NOMO-1 treated with dmso at 0.1 percent for 144 hours (cell line): ENCODE measurements around the gene CHMP1A.
"Not testable (repeated sequence)": the region's sequence is repeated elsewhere in the genome, so short reads cannot be mapped to it uniquely, and the experiment has no call there.

Experiments
- DNase-seq: peaks from one replicate; lab custom pipeline; 2025; ENCODE audit not compliant: unreplicated experiment; lab: John Stamatoyannopoulos, UW

Gene CHMP1A

DNA sequence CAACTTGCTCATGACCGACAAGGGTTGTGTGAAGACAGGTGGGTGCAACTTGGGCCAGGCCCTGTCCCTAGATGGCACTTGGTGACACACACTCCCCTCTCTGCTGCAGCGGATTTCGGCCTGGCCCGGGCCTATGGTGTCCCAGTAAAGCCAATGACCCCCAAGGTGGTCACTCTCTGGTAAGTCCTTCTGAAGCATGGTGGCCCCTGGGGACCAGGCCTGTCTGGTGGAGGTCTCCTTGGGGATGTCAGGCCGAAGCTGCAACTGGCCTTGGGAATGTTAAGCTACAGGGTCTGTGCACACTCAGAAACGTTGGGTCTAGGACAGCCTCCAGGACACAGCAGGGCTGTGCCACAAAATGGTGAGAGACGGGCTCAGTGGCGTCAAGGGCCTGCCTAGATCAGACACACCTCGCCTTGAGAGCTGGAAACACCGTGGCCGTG is 35.8 kb upstream of the CHMP1A start:
- no peak for DNase-seq

DNA sequence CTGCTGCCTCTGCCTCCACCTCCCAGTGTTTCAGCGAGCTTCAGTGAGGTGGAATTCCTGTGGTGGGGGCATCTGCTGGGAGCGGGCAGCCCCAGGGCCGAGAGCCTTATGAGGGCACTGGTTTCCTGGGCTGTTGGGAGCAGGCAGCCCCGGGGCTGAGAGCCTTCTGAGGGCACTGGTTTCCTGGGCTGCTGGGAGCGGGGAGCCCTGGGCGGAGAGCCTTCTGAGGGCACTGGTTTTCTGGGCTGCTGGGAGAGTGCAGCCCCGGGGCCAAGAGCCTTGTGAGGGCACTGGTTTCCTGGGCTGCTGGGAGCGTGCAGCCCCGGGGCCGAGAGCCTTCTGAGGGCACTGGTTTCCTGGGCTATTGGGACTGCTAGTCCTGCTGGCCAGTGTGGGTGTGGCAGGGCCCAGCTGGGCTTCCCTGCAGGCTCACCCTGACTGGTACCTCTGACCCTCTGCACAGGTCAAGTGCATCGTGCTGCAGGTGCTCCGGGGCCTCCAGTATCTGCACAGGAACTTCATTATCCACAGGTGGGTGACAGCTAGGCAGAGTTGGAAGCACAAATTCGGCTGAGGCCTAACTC is 34.6 kb upstream of the CHMP1A start:
- no peak for DNase-seq

DNA sequence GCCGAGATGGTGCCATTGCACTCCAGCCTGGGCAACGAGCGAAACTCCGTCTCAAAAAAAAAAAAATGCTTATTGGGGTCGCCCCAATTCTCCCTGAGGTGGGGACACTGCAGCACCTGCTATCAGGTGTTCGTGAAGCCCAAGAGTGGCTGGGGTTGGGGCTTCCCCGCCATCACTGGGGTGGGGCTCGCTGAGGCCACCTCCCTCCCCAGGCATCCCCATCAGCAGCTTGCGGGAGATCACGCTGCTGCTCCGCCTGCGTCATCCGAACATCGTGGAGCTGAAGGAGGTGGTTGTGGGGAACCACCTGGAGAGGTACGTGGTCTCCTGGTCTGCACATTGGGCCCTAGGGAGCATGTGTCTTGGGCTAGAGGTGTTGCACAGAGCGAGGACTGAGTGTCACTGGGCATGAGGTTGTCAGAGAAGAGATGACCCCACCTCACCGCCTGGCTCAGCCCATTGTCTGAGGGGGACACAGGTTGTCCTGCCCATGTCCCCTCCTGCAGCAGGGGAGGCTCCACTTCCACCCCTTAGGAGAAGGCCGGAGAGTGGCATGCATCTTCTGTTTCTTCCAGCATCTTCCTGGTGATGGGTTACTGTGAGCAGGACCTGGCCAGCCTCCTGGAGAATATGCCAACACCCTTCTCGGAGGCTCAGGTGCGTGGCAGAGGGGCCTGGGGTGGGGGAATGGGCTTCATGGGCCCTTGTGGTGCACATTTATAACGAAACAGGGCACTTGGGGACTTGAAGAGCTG is 33.9 kb upstream of the CHMP1A start:
- no peak for DNase-seq

DNA sequence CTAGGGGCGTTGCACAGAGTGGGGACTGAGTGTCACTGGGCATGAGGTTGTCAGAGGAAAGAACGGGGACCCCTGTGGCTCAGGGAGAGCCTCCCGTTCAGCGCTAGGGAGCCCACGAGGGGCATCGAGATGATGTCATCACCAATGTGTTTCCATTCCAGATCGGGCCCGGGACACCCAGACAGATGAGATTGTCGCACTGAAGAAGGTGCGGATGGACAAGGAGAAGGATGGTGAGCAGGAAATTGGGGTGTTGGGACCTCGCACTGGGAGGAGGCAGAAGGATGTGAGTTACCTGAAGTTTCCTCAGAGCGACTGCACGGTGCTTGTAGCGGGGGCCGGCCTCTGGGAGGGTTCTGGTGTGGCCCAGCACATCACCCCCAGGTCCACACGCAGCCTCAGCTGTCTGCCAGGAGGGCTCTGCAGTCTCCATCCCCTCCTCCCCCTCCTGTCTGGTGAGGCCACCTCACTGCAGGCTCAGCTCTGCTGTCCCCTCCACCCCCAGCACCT is 32.9 kb upstream of the CHMP1A start:
- no peak for DNase-seq

DNA sequence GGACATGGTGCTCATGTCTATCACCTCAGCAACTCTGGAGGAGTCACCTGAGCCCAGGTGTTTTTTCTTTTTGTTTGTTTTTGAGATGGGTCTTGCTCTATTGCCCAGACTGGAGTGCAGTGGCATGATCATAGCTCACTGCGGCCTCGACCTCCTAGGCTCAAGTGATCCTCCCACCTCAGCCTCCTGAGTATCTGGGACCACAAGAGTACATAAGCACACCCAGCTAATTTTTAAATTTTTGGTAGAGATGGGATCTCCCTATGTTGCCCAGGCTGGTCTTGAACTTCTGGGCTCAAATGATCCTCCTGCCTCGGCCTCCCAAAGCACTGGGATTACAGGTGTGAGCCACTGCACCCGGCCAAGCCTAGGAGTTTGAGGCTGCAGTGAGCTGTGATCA is 32.1 kb upstream of the CHMP1A start:
- not testable (repeated sequence) for DNase-seq

DNA sequence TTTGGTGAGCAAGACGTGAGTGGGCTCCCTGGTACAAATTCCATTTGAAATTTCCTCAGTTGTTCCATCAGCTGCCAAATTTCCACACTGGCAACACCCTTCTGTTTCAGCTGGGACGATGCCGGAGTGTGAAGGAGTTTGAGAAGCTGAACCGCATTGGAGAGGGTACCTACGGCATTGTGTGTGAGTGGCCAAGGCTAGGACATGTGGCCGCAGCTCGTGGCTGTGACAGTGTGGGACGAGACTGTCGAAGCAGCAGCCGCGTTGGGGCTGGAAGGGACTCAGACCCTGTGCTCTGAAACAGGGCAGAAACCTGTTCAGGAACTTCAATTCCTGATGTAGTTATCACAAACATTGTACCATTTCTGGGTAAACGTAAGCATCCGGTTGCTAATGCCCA is 31.6 kb upstream of the CHMP1A start:
- no peak for DNase-seq

DNA sequence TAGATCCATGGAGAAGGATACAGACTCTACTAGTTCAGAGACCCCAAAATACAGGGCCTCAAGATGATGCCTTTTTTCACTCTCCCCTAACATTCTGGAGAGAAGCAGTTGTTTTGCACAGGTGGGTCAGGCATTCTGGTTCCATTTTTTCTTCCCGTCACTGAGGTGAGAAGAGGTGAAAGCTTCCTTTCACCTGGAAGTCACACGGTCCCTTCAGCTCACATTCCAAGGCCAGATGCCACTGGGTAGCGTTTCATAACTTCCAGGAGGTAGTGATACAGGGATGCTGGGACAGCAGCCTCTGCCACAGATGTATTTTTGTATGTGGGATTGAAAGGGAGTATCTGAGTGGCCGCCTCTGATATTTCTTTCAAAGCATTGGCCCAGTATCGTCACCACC is 30.9 kb upstream of the CHMP1A start:
- no peak for DNase-seq

DNA sequence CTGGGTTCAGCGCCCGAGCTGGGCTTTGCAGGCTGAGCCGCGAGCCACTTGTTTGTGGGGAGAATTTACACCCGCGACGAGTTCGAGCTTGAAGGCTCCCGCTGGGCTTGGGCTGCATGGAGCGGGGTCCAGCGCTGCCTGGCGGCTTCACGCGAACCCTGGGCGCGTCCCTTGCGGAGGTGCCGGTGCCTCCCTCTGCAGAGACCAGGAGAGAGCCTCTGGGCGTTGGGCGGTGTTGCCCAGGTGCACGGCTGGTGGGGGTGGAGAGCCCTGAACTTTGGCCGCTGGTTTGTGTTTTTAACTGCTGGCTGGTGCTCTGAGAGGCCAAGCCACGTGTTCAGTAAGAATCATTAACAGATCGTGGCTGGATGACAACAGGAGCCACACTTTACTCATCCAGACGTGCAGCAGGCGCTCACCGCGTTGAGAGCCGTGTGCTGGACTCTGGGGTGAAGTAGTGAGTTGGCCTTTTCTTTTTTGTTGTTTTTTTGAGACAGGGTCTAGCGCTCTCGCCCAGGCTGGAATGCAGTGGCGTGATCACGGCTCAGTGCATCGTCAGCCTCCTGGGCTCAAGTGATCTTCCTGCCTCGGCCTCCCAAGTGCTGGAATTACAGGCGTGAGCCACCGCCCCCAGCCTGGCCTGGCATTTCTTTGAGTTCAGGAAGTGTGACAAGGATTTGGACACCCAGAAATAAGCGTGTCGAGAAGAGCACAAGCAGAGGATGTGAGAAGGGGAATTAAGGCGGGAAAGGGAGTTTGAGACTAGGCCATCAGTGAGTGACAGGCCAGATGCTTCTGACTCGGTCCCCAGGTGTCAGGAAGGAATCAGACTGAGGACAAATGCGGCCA is 29.8 kb upstream of the CHMP1A start:
- DNase-seq: no peak

DNA sequence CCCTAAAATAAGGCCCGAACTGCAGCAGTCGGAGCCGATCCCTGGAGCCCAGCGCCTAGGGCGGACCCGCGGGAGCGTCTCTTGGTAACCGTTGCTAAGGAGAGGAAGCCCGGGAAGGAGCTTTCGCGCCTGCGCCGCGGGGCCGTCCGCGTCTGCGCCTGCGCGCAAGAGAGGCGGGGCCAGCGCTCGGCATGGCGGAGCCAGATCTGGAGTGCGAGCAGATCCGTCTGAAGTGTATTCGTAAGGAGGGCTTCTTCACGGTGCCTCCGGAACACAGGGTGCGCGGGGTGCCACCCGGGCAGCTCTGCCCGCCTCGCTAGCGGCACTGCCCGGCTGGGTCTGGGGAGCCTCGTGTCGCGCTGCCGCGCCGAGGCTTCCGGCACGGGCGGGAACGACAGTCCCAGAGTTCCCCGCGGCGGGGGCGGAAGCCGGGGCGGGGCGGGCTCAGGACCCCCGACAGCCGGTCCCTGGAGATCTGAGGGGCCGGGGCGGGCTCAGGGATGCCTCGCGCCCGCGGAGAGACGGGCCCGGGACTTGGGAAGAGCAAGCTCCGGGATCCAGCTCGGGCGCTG is 29.1 kb upstream of the CHMP1A start, which contains the start of gene CDK10:
CDK10 (plus strand) TSS at position 170 of the 572 bp plus-strand sequence; CDS start at position 192, 22 bp downstream.
- peak; percentile 80 for DNase-seq

DNA sequence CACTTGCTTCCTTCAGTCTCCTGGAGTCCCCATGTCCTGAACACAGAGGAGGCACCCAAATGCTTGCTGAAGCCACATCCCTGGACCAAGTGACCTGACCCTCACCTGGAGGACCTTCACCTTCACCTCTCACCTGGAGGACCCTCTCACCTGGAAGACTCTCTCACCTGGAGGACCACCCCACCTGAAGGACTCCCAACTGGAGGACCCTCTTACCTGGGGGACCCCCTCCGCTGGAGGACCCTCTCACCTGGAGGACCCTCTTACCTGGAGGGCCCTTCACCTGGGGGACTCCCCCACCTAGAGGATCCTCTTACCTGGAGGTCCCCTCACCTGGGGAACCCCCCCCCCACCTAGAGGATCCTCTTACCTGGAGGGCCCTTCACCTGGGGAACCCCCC is 28.4 kb upstream of the CHMP1A start:
- no peak for DNase-seq

DNA sequence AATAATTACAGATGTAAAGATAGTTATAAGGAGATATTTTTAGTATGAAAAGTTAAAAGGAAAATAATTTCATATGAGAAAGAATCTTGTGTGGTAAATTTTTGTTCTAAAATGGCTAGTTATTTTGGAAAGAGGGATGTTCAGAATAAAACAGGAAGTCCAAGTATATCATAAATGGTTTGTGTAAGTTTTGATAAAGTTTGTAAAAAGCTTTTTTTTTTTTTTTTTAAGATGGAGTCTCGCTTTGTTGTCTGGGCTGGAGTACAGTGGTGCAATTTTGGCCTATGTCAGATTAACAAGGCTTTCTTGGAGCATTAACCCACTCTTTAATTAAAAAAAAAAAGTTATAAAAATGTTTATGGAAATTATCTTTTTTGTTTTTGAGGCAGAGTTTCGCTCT is 20.8 kb upstream of the CHMP1A start:
- DNase-seq: no peak

DNA sequence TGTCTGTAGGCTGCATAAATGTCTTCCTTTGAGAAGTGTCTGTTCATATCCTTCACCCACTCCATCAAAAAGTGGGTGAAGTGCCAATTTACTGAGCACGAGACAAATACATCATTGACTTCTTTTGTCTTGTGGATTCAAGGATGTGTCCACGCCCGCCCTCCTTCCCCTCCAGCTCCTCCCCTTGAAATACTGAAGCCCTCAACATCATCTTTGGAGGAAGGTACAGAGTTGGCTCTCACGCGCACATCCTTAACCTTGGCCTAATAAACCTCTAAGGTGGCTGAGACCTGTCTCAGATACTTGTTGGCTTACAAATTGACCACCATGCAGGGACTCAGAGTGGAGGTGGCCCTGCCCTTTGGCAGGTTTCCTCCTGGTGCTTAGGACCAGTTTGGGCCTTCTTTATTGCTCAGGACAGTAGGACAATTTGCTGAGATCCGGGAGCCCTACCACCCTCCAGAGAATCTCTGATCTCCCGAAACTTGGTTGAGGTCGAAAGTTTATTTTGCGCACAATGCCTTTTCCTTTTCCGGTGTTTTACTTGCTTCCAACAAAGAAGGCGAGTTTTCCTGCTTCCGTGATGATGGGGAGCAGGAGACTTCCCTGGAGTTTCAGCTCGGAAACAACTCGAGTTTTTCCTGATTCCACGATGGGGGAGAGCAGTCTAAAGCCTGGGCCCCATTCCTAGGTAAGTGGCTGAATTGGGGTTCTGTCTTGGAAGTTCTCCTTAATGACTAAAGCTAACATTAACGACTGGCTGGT is 14.9 kb upstream of the CHMP1A start:
- DNase-seq: no peak

DNA sequence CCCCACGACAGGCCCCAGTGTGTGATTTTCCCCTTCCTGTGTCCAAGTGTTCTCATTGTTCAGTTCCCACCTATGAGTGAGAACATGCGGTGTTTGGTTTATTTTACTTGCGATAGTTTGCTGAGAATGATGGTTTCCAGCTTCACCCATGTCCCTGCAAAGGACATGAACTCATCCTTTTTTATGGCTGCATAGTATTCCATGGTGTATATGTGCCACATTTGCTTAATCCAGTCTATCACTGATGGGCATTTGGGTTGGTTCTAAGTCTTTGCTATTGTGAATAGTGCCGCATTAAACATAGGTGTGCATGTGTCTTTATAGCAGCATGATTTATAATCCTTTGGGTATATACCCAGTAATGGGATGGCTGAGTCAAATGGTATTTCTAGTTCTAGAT is 14.1 kb upstream of the CHMP1A start:
- DNase-seq: not testable (repeated sequence)

DNA sequence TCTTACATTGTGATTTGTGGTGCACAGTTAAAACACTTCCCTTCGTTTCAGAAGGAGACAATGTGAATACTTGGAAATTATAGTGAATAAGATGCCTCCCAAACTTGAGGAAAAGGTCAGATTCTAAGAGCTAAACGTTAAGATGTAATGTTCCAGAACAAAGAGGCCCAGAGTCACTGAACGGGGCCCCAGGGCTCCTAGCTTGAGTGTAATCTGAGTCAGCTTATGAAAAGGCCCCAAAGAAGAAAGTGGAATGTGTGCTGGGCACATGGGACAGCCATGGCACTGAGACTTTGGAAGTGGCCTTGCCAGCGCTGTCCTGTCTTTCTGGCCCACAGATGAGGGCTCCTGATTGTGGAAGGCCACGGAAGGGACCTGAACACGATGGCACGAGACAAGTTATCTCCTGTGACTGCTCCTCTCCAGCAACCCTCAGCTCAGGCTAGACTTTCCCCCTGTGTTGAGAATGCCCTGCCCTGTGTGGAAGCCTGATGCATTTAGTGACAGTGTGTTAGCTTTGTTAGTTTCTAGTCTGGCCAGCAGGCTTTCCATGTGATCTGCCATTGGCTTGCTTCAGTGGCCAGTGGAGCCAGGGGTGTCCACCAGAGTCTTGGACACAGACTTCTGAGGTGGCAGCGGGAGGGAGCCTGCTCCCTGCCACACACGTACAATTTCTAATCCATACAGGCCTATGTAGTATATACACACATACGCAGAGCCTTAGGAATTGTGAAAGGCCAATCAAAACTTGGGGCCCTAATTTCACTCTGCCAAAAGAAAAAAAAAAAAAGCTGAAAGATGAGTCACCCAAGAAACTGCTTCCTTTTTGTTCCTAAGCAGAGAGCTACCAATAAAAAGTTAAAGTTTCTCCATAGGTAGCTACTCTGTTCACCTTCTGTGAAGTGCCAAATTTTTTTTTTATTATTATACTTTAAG is 13.3 kb upstream of the CHMP1A start:
- DNase-seq: peak; percentile 51

DNA sequence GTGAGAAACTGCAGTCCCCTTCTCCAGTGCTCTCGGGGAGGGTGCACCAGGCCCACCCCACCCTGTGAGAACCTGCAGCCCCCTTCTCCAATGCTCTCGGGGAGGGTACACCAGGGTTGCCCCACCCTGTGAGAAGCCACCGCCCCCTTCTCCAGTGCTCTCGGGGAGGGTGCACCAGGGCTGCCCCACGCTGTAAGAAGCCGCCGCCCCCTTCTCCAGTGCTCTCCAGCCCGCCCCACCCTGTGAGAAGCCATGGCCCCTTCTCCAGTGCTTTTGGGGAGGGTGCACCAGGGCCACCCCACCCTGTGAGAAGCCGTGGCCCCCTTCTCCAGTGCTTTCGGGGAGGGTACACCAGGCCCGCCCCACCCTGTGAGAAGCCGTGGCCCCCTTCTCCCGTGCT is 12.2 kb upstream of the CHMP1A start:
- no peak for DNase-seq

DNA sequence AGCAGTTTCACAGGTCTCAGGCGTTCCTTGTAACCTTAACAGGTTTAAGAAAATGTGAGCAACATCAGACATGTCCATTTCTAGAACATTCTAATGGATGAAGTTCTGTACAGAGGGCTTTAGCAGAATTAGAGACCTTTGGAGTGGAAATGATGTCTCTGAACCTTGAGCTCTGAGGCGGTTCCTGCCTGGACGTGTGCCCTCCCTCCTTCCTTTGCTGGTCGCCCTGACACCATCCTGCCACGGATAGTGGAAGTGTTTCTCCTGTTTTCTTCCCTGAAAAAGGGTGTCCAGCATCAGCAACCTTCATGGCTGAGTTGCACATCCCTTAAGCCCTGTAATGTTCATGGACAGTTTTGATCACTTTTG is 11.3 kb upstream of the CHMP1A start:
- DNase-seq: no peak

DNA sequence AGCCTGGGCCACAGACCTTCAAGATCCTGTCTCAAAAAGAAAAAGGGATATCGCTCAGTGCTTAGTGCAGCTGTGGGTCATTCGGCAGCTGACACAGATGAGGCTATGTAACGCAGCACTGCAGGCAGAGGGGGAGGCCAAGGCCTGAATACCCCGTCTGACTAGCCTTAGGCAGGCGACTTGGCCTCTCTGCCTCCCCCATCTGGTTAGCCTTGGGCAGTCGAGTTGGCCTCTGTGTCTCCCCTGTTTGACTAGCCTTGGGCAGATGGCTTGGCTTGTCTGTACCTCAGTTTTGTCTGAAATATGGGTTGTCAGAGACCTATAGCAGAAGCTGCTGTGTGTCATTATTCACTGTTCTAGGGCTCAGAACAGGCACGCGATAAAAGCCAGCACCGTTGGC is 10.1 kb upstream of the CHMP1A start:
- no peak for DNase-seq

DNA sequence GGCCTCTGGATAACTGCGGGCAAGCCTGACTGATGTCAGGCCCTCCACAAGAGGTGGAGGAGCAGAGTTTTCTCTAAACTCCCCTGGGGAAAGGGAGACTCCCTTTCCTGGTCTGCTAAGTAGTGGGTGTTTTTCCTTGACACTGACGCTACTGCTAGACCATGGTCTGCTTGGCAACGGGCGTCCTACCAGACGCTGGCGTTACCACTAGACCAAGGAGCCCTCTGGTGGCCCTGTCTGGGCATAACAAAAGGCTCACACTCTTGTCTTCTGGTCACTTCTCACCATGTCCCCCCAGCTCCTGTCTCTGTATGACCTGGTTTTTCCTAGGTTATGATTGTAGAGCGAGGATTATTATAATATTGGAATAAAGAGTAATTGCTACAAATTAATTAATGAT is 9.5 kb upstream of the CHMP1A start:
- DNase-seq: not testable (repeated sequence)

DNA sequence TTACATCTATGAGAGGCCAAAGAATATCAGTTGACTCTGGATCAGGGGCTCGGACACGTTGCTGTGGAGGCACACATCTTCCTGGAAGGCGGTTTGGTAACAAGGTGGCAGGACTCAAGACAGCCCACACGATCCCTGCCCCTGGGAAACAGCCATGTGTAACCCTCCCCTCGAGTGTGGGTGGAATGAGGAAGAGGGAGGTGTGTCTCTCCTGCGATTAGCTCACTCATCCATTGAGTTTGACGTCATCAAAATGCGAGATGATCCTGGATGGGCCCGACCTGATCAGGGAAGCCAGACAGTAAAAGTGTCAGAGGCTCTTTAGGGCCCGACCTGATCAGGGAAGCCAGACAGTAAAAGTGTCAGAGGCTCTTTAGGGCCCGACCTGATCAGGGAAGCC is 6.7 kb upstream of the CHMP1A start:
- DNase-seq: not testable (repeated sequence)

DNA sequence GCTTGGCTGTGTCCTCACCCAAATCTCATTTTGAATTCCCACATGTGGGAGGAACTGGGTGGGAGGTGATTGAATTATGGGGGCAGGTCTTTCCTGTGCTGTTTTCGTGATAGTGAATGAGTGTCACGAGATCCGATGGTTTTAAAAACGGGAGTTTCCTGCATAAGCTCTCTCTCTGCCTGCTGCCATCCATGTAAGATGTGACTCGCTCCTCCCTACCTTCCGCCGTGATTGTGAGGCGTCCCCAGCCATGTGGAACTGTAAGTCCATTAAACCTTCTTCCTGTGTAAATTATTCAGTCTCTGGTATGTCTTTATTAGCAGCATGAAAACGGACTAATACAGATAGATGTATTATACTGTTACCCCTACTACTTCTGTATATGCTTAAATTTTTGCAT is 3.7 kb upstream of the CHMP1A start:
- DNase-seq: no peak
